ENCODE measurements around the gene NOX4. TPM values are rescaled to one million over a fixed set of nuclear protein-coding genes. Genes with fewer than 3 reads are reported as not detected.
"Not testable (repeated sequence)": the region's sequence is repeated elsewhere in the genome, so short reads cannot be mapped to it uniquely, and the experiment has no call there.

The NOX4 gene
- total RNA-seq, 2 donors from 2014 or later: 166 to 293 TPM

DNA sequence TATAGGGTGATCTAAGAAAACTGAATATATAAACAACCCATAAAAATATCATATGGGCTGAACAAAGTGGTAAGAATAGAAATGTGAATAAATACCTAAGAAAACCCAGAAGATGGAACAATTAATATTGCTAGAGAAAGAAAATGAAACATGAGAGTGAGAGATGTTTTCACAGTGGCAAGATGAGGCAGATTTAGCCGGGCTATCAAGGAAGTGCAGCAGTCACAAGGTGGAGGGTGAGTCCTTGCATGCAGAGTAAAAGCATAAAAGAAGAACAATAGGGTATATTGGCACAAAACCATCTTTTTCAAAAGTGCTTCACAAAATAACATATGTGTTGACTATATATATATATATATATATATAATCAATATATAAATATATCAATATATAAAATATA is 49.6 kb downstream of the NOX4 start:
- Histone ChIP-seq H3K36me3 (peaks cover 17% of the 10 kb centered on the region), H3K4me3 (no peak overlapping the region), H3K9me3 (no peaks in the 10 kb centered on the region), H3K4me1 (ENCODE audit: control insufficient read depth in 1 of 2, low read depth in 2 of 2) (peaks cover 6 to 36% of the 10 kb centered on the region in 2 donors), H3K27ac (peak overlapping the region in 1 of 2 donors; percentile 34), H3K27me3 (replicated peaks; ENCODE audit: insufficient read depth) (no peaks in the 10 kb centered on the region)
- ATAC-seq (ENCODE audit: insufficient number of reproducible peaks, low FRiP score, low read depth) (no peak), DNase-seq (ENCODE audit: low spot score) (no peak)
- no peak for TF ChIP-seq CTCF (IDR thresholded peaks at IDR 0.05)

DNA sequence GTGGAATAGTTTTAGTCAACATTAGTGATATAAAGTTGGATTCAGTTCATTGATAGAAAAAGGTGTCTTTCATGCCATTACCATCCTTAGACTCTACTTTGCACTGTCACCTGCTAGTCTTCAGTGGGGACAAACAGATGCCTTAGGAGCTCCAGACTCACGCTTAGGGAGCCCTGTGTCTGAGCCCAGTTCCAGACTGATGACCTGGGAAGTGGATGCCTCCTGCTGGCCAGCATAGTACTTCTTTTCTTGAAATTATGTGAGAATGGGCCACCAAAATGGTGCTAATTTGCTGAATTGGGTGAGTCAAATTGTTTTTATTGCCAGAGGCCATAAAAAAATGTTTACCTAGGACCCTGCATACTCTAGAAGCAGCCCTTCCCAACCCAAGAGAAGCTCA is 53.9 kb downstream of the NOX4 start:
- Histone ChIP-seq H3K36me3 (peaks cover 15% of the 10 kb centered on the region), H3K27me3 (replicated peaks; ENCODE audit: insufficient read depth) (no peaks in the 10 kb centered on the region), H3K4me1 (ENCODE audit: control insufficient read depth in 1 of 2, low read depth in 2 of 2) (peaks cover 12 to 32% of the 10 kb centered on the region in 2 donors), H3K27ac (peak overlapping the region; percentile 5 to 57), H3K4me3 (no peak overlapping the region), H3K9me3 (no peaks in the 10 kb centered on the region)
- no peak for DNase-seq (ENCODE audit: low spot score)
- no peak for TF ChIP-seq CTCF (IDR thresholded peaks at IDR 0.05)
- ATAC-seq (ENCODE audit: insufficient number of reproducible peaks, low FRiP score, low read depth): no peak

- no peak overlapping the region for H3K4me3 ChIP-seq
- H3K9me3 ChIP-seq: no peaks in the 10 kb centered on the region
- ATAC-seq (ENCODE audit: insufficient number of reproducible peaks, low FRiP score, low read depth) (no peak), DNase-seq (ENCODE audit: low spot score) (no peak)
- H3K27me3 ChIP-seq (replicated peaks; ENCODE audit: insufficient read depth): no peaks in the 10 kb centered on the region
- peak overlapping the region in 1 of 2 donors; percentile 57 for H3K27ac ChIP-seq
- H3K4me1 ChIP-seq (ENCODE audit: control insufficient read depth in 1 of 2, low read depth in 2 of 2): peaks cover 8 to 23% of the 10 kb centered on the region in 2 donors
- peaks cover 15% of the 10 kb centered on the region for H3K36me3 ChIP-seq
- TF ChIP-seq CTCF (IDR thresholded peaks at IDR 0.05): no peak
Measured at GRCh38 chr11:89436071-89436470, 55.1 kb downstream of the NOX4 start.

DNA sequence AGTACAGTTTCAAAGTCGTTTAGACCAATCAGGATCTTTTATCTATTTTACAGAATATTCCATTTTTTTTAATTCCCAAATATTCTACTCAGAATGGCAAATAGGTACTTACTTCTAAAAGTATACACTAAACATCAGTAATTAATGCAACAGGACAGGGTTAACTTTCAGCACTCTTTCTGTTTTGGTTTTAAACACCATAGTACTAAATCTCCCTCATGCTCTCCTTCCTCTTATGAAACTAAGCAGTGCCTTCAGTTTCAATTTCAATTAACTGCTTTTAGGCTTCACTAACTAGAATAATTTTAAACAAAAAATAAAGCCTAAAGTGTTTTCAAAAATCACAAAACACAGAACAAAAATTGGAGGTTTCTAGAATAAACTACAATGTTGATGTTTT is 57.9 kb downstream of the NOX4 start:
- DNase-seq (ENCODE audit: low spot score): no peak
- no peaks in the 10 kb centered on the region for H3K9me3 ChIP-seq
- H3K27ac ChIP-seq: no peak overlapping the region
- H3K36me3 ChIP-seq: peaks cover 12% of the 10 kb centered on the region
- no peak for ATAC-seq (ENCODE audit: insufficient number of reproducible peaks, low FRiP score, low read depth)
- peak overlapping the region; percentile 16 for H3K4me3 ChIP-seq
- no peaks in the 10 kb centered on the region for H3K27me3 ChIP-seq (replicated peaks; ENCODE audit: insufficient read depth)
- TF ChIP-seq CTCF (IDR thresholded peaks at IDR 0.05): no peak
- peaks cover 8 to 22% of the 10 kb centered on the region in 2 donors for H3K4me1 ChIP-seq (ENCODE audit: control insufficient read depth in 1 of 2, low read depth in 2 of 2)

DNA sequence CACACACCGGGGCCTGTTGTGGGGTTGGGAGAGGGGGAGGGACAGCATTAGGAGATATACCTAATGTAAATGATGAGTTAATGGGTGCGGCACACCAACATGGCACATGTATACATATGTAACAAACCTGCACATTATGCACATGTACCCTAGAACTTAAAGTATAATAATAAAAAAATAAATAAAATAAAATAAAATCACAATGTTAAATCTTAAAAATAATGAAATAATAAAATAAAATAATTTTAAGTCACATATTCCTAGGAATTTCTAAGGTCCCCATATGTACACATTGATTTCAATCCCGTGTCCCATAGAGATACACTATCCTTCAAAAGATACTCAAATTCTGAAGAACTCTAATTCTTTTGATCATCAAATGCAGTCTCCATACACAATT is 59.0 kb downstream of the NOX4 start:
- H3K27ac ChIP-seq; ATAC-seq (ENCODE audit: insufficient number of reproducible peaks, low FRiP score, low read depth); H3K27me3 ChIP-seq (replicated peaks; ENCODE audit: insufficient read depth); H3K4me3 ChIP-seq; DNase-seq (ENCODE audit: low spot score); H3K36me3 ChIP-seq; H3K9me3 ChIP-seq: not testable (repeated sequence)
- H3K4me1 ChIP-seq (ENCODE audit: control insufficient read depth in 1 of 2, low read depth in 2 of 2): peaks cover 8 to 22% of the 10 kb centered on the region in 2 donors

DNA sequence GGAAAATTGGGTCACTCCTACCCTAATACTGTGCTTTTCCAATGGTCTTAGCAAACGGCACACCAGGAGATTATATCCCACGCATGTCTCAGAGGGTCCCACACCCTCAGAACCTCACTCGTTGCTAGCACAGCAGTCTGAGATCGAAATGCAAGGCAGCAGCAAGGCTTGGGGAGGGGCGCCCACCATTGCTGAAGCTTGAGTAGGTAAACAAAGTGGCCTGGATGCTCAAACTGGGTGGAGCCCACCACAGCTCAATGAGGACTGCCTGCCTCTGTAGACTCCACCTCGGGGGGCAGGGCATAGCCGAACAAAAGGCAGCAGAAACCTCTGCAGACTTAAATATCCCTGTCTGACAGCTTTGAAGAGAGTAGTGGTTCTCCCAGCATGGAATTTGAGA is 64.7 kb downstream of the NOX4 start:
- ATAC-seq (ENCODE audit: insufficient number of reproducible peaks, low FRiP score, low read depth); H3K27ac ChIP-seq; H3K4me3 ChIP-seq: not testable (repeated sequence)

More for the DNA sequence above, 64.7 kb downstream of the NOX4 start:
- not testable (repeated sequence) for H3K27me3 ChIP-seq (replicated peaks; ENCODE audit: insufficient read depth); DNase-seq (ENCODE audit: low spot score); H3K9me3 ChIP-seq; H3K36me3 ChIP-seq
- H3K4me1 ChIP-seq (ENCODE audit: control insufficient read depth in 1 of 2, low read depth in 2 of 2): peaks cover 4 to 10% of the 10 kb centered on the region in 2 donors
